NB4 (cell line): ENCODE measurements around the gene GABBR1.

Source experiments
- CTCF ChIP-seq: IDR thresholded peaks from one replicate; pipeline ENCODE4 v1.5.1; 2012; ENCODE audit warnings: low read depth, low read length
- MAX ChIP-seq: IDR thresholded peaks from 2 replicates; pipeline ENCODE4 v1.6.1; 2011; ENCODE audit warnings: low read depth, low read length

- TF ChIP-seq MAX (no peak), CTCF (peak; percentile 71)
Observed at GRCh38 chr6:29647927-29648642, 15.1 kb upstream of the GABBR1 start.
